Measurements from ENCODE around the gene SNX22. TPM values are rescaled to one million over a fixed set of nuclear protein-coding genes. Genes with fewer than 3 reads are reported as not detected.

SNX22 gene
- total RNA-seq, 4 donors from 2014 or later = 0.38 to 13.2 (median 0.40) TPM; not detected in 1

GRCh38 chr15:64161688-64162477 is 10.4 kb downstream of the SNX22 start:
- peaks cover 0 to 29% (median 13%) of the 10 kb centered on the region in 4 donors for H3K4me1 ChIP-seq
- DNase-seq = no peak

GRCh38 chr15:64162478-64162868 is 10.9 kb downstream of the SNX22 start:
- peaks cover 0 to 41% (median 7%) of the 10 kb centered on the region in 3 donors for H3K36me3 ChIP-seq
- no peak for TF ChIP-seq POLR2A (IDR thresholded peaks at IDR 0.05)
- no peak for TF ChIP-seq CTCF (IDR thresholded peaks at IDR 0.05)
- no peaks in the 10 kb centered on the region for H3K9me3 ChIP-seq
- peak overlapping the region; percentile 62 to 85 (median 79) for H3K4me3 ChIP-seq
- H3K4me1 ChIP-seq = peaks cover 0 to 29% (median 13%) of the 10 kb centered on the region in 4 donors
- no peaks in the 10 kb centered on the region for H3K27me3 ChIP-seq
- peak in 1 of 3 donors; percentile 52 for DNase-seq
- H3K27ac ChIP-seq = peak overlapping the region; percentile 78 to 90 (median 84)

More at GRCh38 chr15:64161688-64162477, 10.4 kb downstream of the SNX22 start:
- H3K27me3 ChIP-seq = no peaks in the 10 kb centered on the region
- no peaks in the 10 kb centered on the region for H3K9me3 ChIP-seq
- peak overlapping the region; percentile 78 to 90 (median 84) for H3K27ac ChIP-seq
- TF ChIP-seq CTCF (IDR thresholded peaks at IDR 0.05) (no peak), POLR2A (IDR thresholded peaks at IDR 0.05) (no peak)
- H3K36me3 ChIP-seq = peaks cover 0 to 47% (median 7%) of the 10 kb centered on the region in 3 donors
- peak overlapping the region; percentile 62 to 85 (median 79) for H3K4me3 ChIP-seq

- H3K27me3 ChIP-seq = no peaks in the 10 kb centered on the region
- peaks cover 0 to 29% (median 13%) of the 10 kb centered on the region in 4 donors for H3K4me1 ChIP-seq
- no peaks in the 10 kb centered on the region for H3K9me3 ChIP-seq
- TF ChIP-seq CTCF (IDR thresholded peaks at IDR 0.05) (peak in 5 of 6 experiments; percentile 27 to 57 (median 45)), POLR2A (IDR thresholded peaks at IDR 0.05) (peak; percentile 75 to 91)
- peak within 1 kb of the TSS; percentile 62 to 85 (median 79) for H3K4me3 ChIP-seq
- H3K36me3 ChIP-seq = peaks cover 0 to 35% (median 7%) of the 10 kb centered on the region in 3 donors
- peak; percentile 94 to 99 (median 99) for DNase-seq
- peak within 1 kb of the TSS; percentile 78 to 90 (median 84) for H3K27ac ChIP-seq
Observed at GRCh38 chr15:64162869-64163658, 11.5 kb downstream of the SNX22 start, which contains the start of gene PPIB. Gene PPIB, minus strand, starts transcription at chr15:64163022. Its CDS starts 36 bp downstream, at chr15:64162986.

- peaks cover 0 to 28% (median 7%) of the 10 kb centered on the region in 3 donors for H3K36me3 ChIP-seq
- H3K27ac ChIP-seq = peak overlapping the region; percentile 64 to 90 (median 84)
- peak in 1 of 3 donors; percentile 54 for DNase-seq
- peak overlapping the region; percentile 62 to 85 (median 79) for H3K4me3 ChIP-seq
- H3K4me1 ChIP-seq = peaks cover 0 to 29% (median 13%) of the 10 kb centered on the region in 4 donors
- no peaks in the 10 kb centered on the region for H3K27me3 ChIP-seq
- H3K9me3 ChIP-seq = no peaks in the 10 kb centered on the region
- TF ChIP-seq CTCF (IDR thresholded peaks at IDR 0.05) (no peak), POLR2A (IDR thresholded peaks at IDR 0.05) (no peak)
Observed at GRCh38 chr15:64163659-64164362, 12.3 kb downstream of the SNX22 start.

GRCh38 chr15:64164436-64164835 is 12.9 kb downstream of the SNX22 start:
- H3K27ac ChIP-seq = peak overlapping the region in 1 of 4 donors; percentile 64
- H3K9me3 ChIP-seq = no peaks in the 10 kb centered on the region
- H3K36me3 ChIP-seq = peaks cover 0 to 22% (median 7%) of the 10 kb centered on the region in 3 donors
- DNase-seq = no peak
- peaks cover 0 to 29% (median 13%) of the 10 kb centered on the region in 4 donors for H3K4me1 ChIP-seq
- no peak overlapping the region for H3K4me3 ChIP-seq
- no peak for TF ChIP-seq POLR2A (IDR thresholded peaks at IDR 0.05)
- no peak for TF ChIP-seq CTCF (IDR thresholded peaks at IDR 0.05)
- H3K27me3 ChIP-seq = no peaks in the 10 kb centered on the region

Data from Peyer's patch (tissue), 4 donors.